T-helper 2 cell treated with Interferon-gamma antibody and Interleukin-4, amounts not matched to agents 5 μg/mL and 100 μg/mL, for 36 hours (primary cell): ENCODE measurements around the gene ERBIN.
"Not testable (repeated sequence)": the region's sequence is repeated elsewhere in the genome, so short reads cannot be mapped to it uniquely, and the experiment has no call there.

Source experiments
- DNase-seq: peaks from one replicate; pipeline ENCODE4 v3.0.0; 2021; ENCODE audit warnings: low spot score
- H3K27ac Mint-ChIP-seq: one replicate; pipeline ENCODE4 v1.8.0; 2021; ENCODE audit warnings: mild to moderate bottlenecking, mixed read lengths
- H3K27me3 Mint-ChIP-seq: one replicate; pipeline ENCODE4 v1.8.0; 2021; ENCODE audit warnings: low read depth, mixed read lengths
- H3K36me3 Mint-ChIP-seq: one replicate; pipeline ENCODE4 v1.8.0; 2021; ENCODE audit warnings: low read depth, mixed read lengths
- H3K4me1 Mint-ChIP-seq: one replicate; pipeline ENCODE4 v1.8.0; 2021; ENCODE audit warnings: low read depth, mixed read lengths
- H3K4me3 Mint-ChIP-seq: one replicate; pipeline ENCODE4 v1.8.0; 2022; ENCODE audit warnings: mild to moderate bottlenecking, moderate library complexity, mixed read lengths
- H3K9me3 Mint-ChIP-seq: one replicate; pipeline ENCODE4 v1.8.0; 2021; ENCODE audit warnings: mixed read lengths

ERBIN gene

DNA sequence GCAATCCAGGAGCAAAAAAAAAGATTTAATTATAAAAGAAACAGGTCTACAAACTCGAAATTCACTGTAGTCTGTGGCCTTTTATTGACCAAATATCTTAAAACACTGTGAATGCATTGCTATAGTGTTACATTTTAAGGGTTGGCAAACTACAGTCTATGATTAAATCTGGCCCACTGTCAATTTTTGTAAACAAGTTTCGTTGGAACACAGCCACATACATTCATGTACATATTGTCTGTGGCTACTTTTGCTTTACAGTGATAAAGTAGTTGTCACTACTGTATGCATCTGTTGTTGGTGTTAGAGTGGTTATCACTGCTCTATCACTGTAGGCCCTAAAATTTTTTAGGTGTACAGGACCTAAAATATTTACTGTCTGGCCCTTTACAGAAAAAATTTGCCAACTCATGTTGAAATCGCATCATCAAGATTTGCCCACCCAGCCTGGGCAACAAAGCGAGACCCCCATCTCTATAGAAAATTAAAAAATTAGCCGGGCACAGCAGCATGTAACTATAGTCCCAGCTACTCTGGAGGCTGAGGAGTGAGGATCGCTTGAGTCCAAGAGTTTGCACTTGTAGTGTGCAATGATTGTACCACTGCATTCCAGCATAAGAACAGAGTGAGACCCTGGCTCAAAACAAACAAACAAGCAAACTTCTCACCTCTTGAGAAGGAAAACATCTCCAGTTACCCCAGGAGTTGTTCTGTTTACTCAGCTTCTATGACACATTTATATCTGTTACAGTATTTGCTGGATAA, 89.0 kb downstream of the ERBIN start:
- Mint-ChIP-seq H3K9me3 (no peaks in the 10 kb centered on the region), H3K36me3 (peaks cover 33% of the 10 kb centered on the region), H3K27me3 (no peaks in the 10 kb centered on the region), H3K4me3 (no peak overlapping the region), H3K27ac (no peak overlapping the region), H3K4me1 (peaks cover 27% of the 10 kb centered on the region)
- no peak for DNase-seq

DNA sequence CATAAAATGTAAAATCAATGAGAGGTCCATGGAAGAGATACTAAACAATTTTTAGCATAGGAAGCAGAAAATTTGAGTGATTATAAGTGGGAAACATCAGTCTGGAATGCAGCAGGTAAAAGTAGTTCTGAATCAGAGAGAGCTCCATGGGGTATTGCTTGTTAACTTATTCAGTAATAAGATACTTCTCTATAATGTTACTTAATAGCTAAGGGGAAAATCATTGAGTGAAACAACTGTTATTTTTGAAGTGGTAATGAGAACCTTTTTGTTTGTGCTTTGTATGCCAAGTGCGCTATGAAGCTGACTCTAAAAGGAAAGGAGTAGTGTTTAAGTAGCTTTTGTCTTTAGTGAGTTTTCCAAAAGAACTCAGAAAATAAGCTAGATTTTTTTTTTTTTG, 95.2 kb downstream of the ERBIN start:
- no peak overlapping the region for H3K27ac Mint-ChIP-seq
- no peak for DNase-seq
- no peak overlapping the region for H3K4me3 Mint-ChIP-seq
- no peaks in the 10 kb centered on the region for H3K9me3 Mint-ChIP-seq
- H3K27me3 Mint-ChIP-seq: no peaks in the 10 kb centered on the region
- H3K36me3 Mint-ChIP-seq: peaks cover 24% of the 10 kb centered on the region
- peaks cover 9% of the 10 kb centered on the region for H3K4me1 Mint-ChIP-seq

DNA sequence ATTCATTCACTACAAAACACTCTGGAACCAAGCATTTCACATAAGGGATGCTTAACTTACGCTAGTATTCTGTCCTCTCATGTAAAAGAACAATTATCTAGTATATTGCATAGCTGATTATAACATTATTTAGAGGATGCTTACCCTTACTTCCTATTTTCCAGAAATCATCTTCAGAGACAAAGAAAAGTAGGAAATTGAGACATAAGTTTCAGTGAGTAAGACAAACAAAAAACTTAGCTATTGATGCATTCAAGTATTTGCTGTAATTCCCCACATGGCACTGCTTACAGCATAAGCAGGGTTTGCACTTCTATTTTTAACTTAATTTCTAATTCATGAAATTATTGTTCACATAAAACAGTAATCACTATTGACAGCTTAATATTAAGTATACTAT, 112.9 kb downstream of the ERBIN start:
- DNase-seq: no peak
- Mint-ChIP-seq H3K4me3 (no peak overlapping the region), H3K27me3 (no peaks in the 10 kb centered on the region), H3K9me3 (no peaks in the 10 kb centered on the region), H3K4me1 (peaks cover 8% of the 10 kb centered on the region), H3K27ac (no peak overlapping the region), H3K36me3 (peaks cover 41% of the 10 kb centered on the region)

DNA sequence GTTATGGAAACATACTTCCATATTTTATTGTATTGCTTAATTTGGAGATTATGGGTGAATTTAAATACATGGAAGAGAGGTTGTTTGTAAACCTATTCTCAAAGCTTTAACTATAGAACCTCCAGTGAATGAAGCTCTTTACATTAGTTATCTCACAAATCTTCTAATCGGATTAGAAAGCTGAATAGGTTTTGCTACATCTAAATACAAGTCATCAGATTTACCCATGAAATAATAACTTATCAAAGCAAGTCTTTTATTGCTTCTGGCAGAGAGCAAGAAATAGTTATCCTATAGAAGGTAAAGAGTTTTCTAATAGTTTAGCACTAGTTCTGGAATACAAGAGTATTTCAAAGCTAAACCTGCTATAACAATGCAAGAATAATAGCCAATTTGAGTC, 113.3 kb downstream of the ERBIN start:
- H3K4me3 Mint-ChIP-seq: no peak overlapping the region
- no peak overlapping the region for H3K27ac Mint-ChIP-seq
- no peaks in the 10 kb centered on the region for H3K9me3 Mint-ChIP-seq
- H3K27me3 Mint-ChIP-seq: no peaks in the 10 kb centered on the region
- H3K4me1 Mint-ChIP-seq: peaks cover 8% of the 10 kb centered on the region
- no peak for DNase-seq
- H3K36me3 Mint-ChIP-seq: peaks cover 41% of the 10 kb centered on the region

DNA sequence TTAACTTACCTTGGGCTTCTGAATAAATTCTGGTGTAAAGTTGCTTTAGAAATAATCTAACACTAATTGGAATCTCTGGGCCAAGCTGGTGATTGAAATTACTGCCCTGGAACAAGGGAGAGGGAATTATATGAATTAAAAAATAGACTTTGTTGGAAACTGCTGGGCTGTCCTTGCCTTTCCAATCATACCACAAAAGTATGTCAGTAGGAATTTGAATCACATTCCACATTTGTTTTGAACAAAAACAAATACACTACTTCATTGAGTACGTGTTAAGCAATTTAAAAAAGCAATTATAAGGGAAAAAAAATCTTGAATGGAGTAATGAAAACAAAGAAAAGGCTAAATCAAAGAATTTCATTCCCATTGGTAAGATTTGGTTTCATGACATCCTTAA, 115.3 kb downstream of the ERBIN start:
- no peak for DNase-seq
- Mint-ChIP-seq H3K36me3 (peaks cover 45% of the 10 kb centered on the region), H3K4me1 (peaks cover 8% of the 10 kb centered on the region), H3K9me3 (no peaks in the 10 kb centered on the region), H3K27me3 (no peaks in the 10 kb centered on the region), H3K4me3 (no peak overlapping the region), H3K27ac (no peak overlapping the region)

DNA sequence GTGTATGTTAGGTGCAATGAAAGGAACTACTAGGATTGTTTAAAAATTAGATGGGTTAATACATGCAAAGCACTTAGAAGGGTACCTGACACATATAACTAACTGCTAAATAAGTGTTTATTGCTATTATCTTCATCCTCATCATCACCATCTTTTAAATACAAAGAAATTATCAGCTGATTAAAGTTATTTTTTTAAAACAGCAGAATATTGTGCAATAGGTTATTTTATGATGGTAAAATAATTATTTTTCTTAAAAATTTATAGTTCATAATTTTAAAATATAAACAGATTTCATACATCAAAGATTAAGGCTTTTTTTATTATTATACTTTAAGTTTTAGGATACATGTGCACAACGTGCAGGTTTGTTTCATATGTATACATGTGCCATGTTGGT, 130.9 kb downstream of the ERBIN start:
- Mint-ChIP-seq H3K27ac (no peak overlapping the region), H3K36me3 (peaks cover 65% of the 10 kb centered on the region), H3K9me3 (no peaks in the 10 kb centered on the region), H3K4me3 (no peak overlapping the region), H3K4me1 (peaks cover 1% of the 10 kb centered on the region), H3K27me3 (no peaks in the 10 kb centered on the region)
- no peak for DNase-seq

DNA sequence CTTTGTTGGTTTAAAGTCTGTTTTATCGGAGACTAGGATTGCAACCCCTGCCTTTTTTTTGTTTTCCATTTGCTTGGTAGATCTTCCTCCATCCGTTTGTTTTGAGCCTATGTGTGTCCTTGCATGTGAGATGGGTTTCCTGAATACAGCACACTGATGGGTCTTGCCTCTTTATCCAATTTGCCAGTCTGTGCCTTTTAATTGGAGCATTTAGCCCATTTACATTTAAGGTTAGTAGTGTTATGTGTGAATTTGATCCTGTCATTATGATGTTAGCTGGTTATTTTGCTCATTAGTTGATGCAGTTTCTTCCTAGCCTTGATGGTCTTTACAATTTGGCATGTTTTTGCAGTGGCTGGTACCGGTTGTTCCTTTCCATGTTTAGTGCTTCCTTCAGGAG, 134.9 kb downstream of the ERBIN start:
- not testable (repeated sequence) for DNase-seq, H3K4me1 Mint-ChIP-seq, H3K27me3 Mint-ChIP-seq, H3K4me3 Mint-ChIP-seq, H3K9me3 Mint-ChIP-seq, H3K27ac Mint-ChIP-seq
- peaks cover 56% of the 10 kb centered on the region for H3K36me3 Mint-ChIP-seq

DNA sequence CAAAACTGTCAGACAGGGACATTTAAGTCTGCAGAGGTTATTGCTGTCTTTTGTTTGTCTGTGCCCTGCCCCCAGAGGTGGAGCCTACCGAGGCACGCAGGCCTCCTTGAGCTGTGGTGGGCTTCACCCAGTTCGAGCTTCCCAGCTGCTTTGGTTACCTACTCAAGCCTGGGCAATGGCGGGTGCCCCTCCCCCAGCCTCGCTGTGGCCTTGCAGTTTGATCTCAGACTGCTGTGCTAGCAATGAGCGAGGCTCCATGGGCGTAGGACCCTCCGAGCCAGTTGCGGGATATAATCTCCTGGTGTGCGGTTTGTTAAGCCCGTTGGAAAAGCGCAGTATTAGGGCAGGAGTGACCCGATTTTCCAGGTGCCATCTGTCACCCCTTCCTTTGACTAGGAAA, 136.7 kb downstream of the ERBIN start:
- not testable (repeated sequence) for DNase-seq, H3K27me3 Mint-ChIP-seq, H3K4me3 Mint-ChIP-seq, H3K4me1 Mint-ChIP-seq, H3K9me3 Mint-ChIP-seq, H3K27ac Mint-ChIP-seq
- H3K36me3 Mint-ChIP-seq: peaks cover 48% of the 10 kb centered on the region

DNA sequence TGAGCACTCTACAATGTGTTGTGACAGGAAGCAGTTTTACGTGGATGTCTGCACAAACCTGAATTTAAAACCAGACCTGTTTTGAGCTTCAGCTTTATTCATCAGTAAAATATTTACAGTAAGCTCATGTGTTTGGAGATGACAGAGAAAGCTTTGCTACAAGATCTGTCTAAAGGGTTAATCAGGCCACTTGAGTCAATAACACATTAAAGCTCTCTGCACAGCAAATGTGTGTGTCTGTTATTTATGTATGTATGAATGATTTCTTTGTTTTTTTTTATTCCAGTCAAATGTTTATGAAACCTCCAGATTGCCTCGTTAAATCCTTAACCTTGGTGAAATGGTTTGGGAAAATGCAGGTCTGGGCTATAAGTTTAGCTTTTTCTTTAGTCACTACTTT, 140.5 kb downstream of the ERBIN start:
- no peak overlapping the region for H3K4me3 Mint-ChIP-seq
- peaks cover 2% of the 10 kb centered on the region for H3K4me1 Mint-ChIP-seq
- no peak for DNase-seq
- H3K9me3 Mint-ChIP-seq: no peaks in the 10 kb centered on the region
- H3K27ac Mint-ChIP-seq: no peak overlapping the region
- H3K27me3 Mint-ChIP-seq: no peaks in the 10 kb centered on the region
- peaks cover 31% of the 10 kb centered on the region for H3K36me3 Mint-ChIP-seq

DNA sequence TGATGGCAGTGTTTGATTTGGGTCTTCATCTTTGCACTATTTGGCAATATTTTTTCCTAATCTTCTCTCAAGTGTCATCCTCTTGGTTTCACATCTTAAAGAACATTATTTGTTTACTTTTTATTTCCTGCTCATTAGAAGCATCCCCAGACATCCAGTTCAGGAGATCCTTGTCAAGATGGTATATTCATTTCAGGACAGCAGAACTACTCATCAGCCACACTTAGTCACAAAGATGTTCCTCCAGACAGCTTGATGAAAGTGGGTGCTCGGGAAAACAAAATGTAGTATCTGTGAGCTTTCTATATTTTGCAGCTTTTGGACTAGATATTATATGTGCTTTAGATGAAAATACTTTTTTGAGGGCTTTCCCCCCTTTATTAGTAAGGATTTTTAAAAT, 145.7 kb downstream of the ERBIN start:
- Mint-ChIP-seq H3K4me3 (no peak overlapping the region), H3K27me3 (no peaks in the 10 kb centered on the region), H3K9me3 (no peaks in the 10 kb centered on the region), H3K4me1 (no peaks in the 10 kb centered on the region), H3K36me3 (peaks cover 23% of the 10 kb centered on the region), H3K27ac (no peak overlapping the region)
- no peak for DNase-seq

DNA sequence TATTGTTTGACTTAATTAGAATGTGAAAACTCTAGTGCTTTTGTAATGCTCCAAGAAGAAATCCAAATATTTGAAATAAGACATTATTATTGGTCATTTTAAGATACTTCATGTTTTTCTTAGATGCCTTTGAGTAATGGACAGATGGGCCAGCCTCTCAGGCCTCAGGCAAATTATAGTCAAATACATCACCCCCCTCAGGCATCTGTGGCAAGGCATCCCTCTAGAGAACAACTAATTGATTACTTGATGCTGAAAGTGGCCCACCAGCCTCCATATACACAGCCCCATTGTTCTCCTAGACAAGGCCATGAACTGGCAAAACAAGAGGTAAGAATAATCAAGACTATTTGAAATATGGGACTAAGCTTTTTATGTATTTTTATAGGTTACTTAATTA, 148.5 kb downstream of the ERBIN start:
- peaks cover 30% of the 10 kb centered on the region for H3K36me3 Mint-ChIP-seq
- no peak for DNase-seq
- no peaks in the 10 kb centered on the region for H3K27me3 Mint-ChIP-seq
- H3K27ac Mint-ChIP-seq: no peak overlapping the region
- H3K9me3 Mint-ChIP-seq: no peaks in the 10 kb centered on the region
- no peak overlapping the region for H3K4me3 Mint-ChIP-seq
- no peaks in the 10 kb centered on the region for H3K4me1 Mint-ChIP-seq

DNA sequence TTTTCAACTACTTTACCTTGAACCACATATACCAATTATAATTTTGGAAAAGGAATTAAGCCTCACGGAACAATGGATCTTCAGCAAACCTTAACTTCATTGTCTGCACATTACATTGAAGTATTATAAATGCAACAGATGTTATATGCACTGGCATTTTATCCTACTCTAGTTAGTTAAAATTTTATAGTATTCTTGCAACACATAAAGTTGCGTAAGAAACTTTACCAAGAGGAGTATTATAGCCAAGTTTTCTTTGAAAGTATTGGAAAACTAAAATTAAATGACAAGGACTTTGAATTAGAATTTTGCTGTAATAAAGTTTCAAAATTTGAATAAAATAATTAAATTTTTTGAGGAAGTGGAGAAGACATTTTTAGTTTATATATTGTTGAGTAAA, 154.3 kb downstream of the ERBIN start:
- H3K4me3 Mint-ChIP-seq: no peak overlapping the region
- no peaks in the 10 kb centered on the region for H3K4me1 Mint-ChIP-seq
- no peaks in the 10 kb centered on the region for H3K27me3 Mint-ChIP-seq
- no peaks in the 10 kb centered on the region for H3K9me3 Mint-ChIP-seq
- H3K27ac Mint-ChIP-seq: no peak overlapping the region
- peaks cover 18% of the 10 kb centered on the region for H3K36me3 Mint-ChIP-seq
- no peak for DNase-seq

DNA sequence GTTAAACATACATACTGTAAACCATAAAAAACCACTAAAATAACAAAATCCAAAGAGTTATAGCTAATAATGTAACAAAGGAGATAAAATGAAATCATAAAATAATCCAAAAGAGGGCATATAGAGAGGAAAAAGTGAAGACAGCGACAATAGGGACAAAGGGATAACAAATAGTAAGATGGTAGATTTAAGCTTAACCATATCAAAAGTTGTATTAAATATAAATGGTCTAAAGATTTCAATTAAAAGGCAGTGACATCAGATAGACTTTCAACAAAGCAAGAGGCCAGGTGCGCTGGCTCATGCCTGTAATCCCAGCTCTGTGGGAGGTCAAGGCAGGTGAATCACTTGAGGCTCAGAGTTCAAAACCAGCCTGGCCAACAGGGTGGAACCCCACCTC, 163.0 kb downstream of the ERBIN start:
- Mint-ChIP-seq H3K9me3 (peaks cover 35% of the 10 kb centered on the region), H3K4me3 (no peak overlapping the region), H3K36me3 (peaks cover 20% of the 10 kb centered on the region), H3K27me3 (no peaks in the 10 kb centered on the region), H3K27ac (no peak overlapping the region), H3K4me1 (no peaks in the 10 kb centered on the region)
- DNase-seq: no peak

DNA sequence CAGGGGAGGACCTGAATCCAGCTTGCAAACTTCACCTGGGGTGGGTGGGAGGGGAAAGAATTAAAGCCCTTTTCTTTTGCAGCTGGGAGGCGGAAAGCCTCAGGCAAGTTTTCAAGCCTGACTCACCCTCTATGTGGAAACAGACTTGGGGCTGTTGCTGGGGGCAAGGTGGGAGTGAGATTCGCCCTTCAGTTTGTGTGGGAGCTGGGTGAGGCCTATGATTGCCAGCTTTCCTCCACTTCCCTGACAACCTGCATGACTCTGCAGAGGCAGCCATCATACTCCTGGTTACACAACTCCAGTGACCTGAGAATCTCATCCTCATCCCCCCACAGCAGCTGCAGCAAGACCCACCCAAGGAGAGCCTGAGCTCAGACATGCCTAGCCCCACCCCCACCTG, 174.5 kb downstream of the ERBIN start:
- H3K9me3 Mint-ChIP-seq: peaks cover 42% of the 10 kb centered on the region
- H3K36me3 Mint-ChIP-seq: no peaks in the 10 kb centered on the region
- H3K27me3 Mint-ChIP-seq: no peaks in the 10 kb centered on the region
- no peaks in the 10 kb centered on the region for H3K4me1 Mint-ChIP-seq
- H3K27ac Mint-ChIP-seq: no peak overlapping the region
- no peak overlapping the region for H3K4me3 Mint-ChIP-seq
- no peak for DNase-seq

DNA sequence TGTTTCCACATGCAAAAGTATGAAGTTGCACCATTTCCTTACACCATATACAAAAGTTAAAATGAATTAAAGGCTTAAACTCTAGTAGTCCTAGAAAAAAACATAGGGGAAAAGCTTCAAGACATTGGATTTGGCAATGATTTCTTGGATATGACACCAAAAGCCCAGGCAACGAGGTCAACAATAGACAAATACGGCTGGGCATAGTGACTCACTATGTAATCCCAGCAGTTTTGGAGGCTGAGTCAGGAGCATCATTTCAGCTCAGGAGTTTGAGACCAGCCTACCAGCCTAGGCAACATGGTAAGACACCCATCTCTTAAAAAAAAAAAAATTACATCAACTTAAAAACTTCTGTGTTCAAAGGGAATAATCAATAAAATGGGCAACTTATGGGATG, 186.8 kb downstream of the ERBIN start:
- H3K4me1 Mint-ChIP-seq: no peaks in the 10 kb centered on the region
- no peak overlapping the region for H3K27ac Mint-ChIP-seq
- H3K4me3 Mint-ChIP-seq: no peak overlapping the region
- peaks cover 20% of the 10 kb centered on the region for H3K9me3 Mint-ChIP-seq
- no peaks in the 10 kb centered on the region for H3K36me3 Mint-ChIP-seq
- H3K27me3 Mint-ChIP-seq: no peaks in the 10 kb centered on the region
- no peak for DNase-seq
